Astrocyte (in vitro differentiated cells and primary cell): ENCODE measurements around the gene SH3GLB2.

Experiments
- EZH2 ChIP-seq: IDR thresholded peaks from 2 replicates; pipeline ENCODE4 v1.6.1; 2012; ENCODE audit warnings: mild to moderate bottlenecking, low read length, inconsistent platforms; ENCODE audit not compliant: insufficient read depth
- TF ChIP-seq, protein P1 (sequence below): IDR thresholded peaks from 2 replicates; pipeline ENCODE4 v1.5.1; 2011; ENCODE audit warnings: low read depth, mild to moderate bottlenecking, inconsistent platforms, low read length, moderate library complexity; ENCODE audit not compliant: insufficient read depth

- TF ChIP-seq, protein P1, sequence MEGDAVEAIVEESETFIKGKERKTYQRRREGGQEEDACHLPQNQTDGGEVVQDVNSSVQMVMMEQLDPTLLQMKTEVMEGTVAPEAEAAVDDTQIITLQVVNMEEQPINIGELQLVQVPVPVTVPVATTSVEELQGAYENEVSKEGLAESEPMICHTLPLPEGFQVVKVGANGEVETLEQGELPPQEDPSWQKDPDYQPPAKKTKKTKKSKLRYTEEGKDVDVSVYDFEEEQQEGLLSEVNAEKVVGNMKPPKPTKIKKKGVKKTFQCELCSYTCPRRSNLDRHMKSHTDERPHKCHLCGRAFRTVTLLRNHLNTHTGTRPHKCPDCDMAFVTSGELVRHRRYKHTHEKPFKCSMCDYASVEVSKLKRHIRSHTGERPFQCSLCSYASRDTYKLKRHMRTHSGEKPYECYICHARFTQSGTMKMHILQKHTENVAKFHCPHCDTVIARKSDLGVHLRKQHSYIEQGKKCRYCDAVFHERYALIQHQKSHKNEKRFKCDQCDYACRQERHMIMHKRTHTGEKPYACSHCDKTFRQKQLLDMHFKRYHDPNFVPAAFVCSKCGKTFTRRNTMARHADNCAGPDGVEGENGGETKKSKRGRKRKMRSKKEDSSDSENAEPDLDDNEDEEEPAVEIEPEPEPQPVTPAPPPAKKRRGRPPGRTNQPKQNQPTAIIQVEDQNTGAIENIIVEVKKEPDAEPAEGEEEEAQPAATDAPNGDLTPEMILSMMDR = no peak
- no peak for TF ChIP-seq EZH2
Measured at GRCh38 chr9:128986671-128987070, 41.5 kb downstream of the SH3GLB2 start.
